ELR (cell line): ENCODE results near the gene RHPN2.

ENCODE experiments used
- DNase-seq: peaks from one replicate; pipeline ENCODE4 v3.0.0-alpha.2; 2015; ENCODE audit warnings: low read depth

RHPN2 gene

GRCh38 chr19:33064792-33065550, at the start of gene RHPN2:
Gene RHPN2, minus strand, starts transcription at chr19:33064888. Its CDS starts 36 bp downstream, at chr19:33064852.
- peak; percentile 84 for DNase-seq

DNA sequence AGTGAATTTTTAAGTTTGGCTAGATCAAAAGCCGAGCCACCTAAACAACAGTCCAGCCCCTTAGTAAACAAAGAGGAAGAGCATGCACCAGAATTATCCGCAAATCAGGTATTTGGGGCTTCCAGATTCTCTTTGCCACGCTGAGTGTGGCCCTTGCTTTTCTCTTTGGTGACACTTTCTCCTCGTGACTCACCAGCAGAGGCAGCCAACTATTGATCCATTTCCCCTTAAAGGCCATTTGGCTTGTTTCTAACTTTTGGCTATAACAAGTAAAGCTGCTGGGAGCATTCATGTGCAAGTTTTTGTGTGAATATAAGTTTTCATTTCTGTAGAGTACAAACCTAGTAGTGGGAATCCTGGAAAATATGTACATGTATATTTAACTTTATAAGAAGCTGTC, 49.6 kb upstream of the RHPN2 start:
- DNase-seq: no peak

- DNase-seq: no peak
Measured at GRCh38 chr19:33111587-33111986, 46.9 kb upstream of the RHPN2 start.

GRCh38 chr19:33110137-33110910, 45.6 kb upstream of the RHPN2 start:
- peak; percentile 73 for DNase-seq

- DNase-seq: no peak
Measured at GRCh38 chr19:33108161-33108560, 43.5 kb upstream of the RHPN2 start.

DNA sequence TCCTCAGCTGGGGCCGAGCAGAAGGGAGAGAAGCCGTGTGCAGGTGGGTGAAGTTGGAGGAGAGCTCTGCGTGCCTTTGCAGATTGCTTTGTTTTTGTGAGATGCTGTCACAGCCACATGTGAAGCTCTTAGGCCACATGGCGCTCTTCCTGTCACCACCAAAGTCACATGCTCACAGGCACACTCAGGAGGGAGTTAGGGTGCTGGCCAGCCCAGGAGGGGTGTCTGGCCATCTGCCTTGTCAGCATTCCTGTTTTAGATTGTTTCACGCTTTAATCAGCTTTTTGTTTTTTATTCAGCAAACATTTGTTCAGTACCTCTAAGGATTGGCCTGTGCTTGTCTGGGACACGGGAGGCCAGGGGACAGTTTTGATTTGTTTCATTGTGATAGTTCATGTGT, 38.2 kb upstream of the RHPN2 start:
- no peak for DNase-seq

GRCh38 chr19:33100894-33101644, 36.4 kb upstream of the RHPN2 start:
- DNase-seq: no peak

DNA sequence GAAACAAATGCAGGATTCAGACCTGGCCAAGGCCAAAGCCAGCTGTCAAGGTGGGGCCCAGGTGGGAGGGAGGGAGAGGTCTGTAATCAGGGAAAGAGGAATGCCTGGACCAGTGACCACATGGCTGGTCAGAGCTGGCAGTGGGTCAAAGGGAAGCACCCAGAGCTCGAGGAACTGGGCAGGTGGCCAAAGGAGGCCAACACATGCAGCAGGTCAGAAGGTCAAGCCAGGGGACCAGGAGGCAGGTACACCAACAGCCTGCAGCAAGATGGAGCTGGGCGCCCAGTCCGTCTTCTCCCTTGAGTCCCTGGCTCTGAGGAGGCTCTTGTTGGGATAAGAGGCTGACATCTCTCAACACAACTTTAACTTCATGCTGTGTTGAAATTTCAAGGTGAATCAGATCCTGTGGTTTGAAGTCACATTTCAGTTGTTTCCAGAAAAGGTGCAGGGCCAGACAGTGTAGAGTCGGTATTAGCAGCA, 33.4 kb upstream of the RHPN2 start:
- peak; percentile 37 for DNase-seq

- peak; percentile 7 for DNase-seq
Measured at GRCh38 chr19:33096005-33096404, 31.3 kb upstream of the RHPN2 start.

GRCh38 chr19:33094436-33095067, 29.9 kb upstream of the RHPN2 start:
- DNase-seq: no peak

- DNase-seq: no peak
Measured at GRCh38 chr19:33093420-33094210, 28.9 kb upstream of the RHPN2 start.

DNA sequence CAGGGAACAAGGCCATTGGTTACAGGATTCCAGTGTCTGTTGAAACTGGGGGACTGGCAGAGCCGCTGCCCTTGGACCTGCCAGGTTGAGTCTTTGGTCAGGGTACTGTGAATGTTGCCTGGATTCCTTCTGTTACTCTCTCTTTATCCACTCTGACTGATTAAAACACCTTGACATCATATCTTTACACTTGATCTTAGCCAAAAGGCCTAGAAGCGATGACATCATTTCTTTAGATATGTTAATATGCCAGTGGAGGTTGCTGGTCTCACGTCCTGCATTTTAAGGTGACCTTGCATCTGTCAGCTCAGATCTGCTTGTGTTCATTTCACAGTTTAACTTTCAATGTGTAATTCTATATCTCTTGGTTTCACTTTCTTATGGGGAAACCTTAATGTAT, 25.5 kb upstream of the RHPN2 start:
- no peak for DNase-seq

GRCh38 chr19:33089010-33089409, 24.3 kb upstream of the RHPN2 start:
- no peak for DNase-seq

- no peak for DNase-seq
Measured at GRCh38 chr19:33086955-33087354, 22.3 kb upstream of the RHPN2 start.

DNA sequence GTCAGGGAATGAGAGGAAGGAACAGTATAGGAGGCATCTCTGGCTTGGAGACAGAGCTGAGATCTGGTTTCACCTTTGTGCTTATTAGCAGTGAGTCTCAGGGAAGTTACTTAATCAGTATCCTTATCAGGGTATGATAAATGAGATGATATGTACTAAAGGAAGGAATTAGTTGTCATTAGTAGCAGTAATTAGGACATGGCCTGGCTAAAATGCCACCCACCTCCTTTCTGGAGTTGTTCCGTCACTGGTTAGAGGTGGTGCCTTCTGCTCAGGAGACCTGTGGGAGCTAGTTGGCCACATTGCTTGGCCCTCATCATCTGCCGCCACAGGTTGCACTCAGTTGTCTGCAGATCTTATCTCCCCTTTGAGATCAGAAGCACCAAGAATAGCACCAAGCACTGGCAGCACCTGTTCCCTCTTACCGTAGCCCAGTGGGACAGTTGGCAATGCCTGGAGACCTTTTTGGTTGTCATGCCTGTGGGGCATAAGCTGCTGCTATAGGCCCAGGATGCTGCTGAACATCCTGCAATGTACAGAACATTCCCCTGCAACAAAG, 21.0 kb upstream of the RHPN2 start:
- no peak for DNase-seq

DNA sequence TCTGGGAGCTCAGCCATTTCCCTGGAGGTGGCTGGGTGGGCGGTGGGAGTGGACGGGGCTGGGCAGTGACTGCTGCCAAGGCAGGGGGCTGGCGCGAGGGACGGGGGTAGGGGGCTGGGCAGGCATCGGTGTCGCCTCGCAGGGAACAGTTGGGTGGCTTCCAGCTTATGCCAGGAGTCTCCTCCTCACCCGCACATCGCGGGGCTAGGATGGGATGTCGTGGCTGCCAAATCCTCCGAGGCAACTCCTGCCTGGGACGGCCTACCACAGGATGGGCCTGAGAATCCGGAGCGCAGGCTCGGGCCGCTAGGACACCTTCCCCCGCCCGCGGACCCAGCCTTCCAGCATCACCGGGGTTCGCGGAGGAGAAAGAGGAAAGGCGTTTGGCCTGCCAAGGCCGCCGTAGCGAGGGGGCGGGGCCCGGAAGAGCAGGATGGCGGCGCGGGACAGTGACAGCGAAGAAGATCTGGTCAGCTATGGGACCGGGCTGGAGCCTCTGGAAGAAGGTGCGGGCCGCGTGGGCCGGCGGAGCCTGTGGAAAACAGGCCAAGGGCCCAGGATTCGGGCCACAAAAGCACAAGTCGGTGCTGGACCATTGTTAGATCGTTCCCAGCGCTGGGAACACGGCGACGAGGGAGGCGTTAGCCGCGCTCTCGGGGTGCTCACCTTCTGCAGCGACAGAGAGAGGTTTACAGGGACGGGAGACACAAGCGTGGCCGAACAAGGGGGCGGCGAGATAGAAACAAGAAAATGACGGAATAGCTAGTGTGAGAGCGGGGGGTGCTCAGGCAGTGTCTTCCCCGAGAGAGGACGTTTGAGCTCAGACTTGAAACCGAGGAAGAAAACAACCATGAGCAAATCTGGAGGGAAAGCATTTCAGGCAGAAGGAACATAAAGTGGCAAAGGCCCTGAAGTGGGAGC, 16.3 kb upstream of the RHPN2 start, which contains the start of gene GPATCH1:
Gene GPATCH1, plus strand, starts transcription at position 421 of the 921 bp plus-strand sequence. Its CDS starts 13 bp downstream, at position 434.
- DNase-seq: peak; percentile 89

DNA sequence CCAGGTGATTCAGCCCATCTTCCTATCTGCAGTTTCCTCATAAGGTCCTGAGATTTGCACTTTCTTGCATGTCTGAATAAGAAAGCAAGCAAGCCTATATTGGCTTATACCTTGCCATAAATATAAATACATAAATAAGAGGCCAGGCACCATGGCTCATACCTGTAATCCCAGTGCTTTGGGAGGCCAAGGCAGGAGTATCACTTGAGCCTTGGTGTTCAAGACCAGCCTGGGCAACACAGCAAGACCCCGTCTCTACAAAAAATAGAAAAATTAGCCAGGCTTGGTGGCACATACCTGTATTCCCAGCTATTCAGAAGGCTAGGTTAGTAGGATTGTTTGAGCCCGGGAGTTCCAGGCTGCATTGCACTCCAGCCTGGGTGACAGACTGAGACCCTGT, 10.8 kb upstream of the RHPN2 start:
- DNase-seq: no peak

GRCh38 chr19:33071887-33072286, 7.2 kb upstream of the RHPN2 start:
- DNase-seq: peak; percentile 72

DNA sequence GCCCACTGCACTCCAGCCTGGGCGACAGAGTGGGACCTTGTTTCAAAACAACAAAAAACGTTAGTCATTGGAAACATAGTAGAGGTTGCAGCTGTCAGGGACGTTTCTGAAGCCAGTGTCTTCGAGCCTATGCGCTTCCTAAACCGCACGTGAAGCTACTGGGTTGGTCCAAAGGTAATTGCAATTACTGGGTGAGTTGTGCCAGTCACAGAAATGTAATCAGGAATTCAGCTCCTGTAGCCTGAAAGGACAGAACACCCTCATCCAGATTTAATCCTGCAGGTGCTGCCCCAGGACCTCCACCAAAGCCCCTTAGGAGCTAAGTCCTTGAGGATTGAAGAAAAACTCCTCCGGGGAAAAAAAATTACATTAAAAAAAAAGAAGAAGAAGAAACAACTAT, 2.4 kb upstream of the RHPN2 start:
- no peak for DNase-seq

DNA sequence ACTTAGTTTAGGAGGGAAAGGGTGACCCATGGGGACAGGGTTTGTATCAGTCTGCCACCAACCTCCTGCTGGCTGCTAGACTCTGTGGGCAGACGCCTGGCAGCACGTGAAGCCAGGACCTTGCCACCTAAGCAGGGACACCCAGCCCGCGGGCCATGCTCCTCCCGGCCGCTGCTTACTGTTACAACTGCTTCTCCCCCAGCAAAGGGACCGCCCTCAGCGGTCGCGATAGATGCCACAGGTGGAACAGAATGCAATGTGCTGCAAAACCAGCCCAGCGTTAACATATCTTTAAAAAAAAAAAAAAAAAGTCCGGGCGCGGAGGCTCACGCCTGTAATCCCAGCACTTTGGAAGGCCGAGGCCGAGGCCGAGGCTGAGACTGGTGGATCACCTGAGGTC, 1.9 kb upstream of the RHPN2 start:
- DNase-seq: no peak
